ENCODE results near the gene KRT20.

KRT20 gene

GRCh38 chr17:40850293-40850972 is 34.6 kb downstream of the KRT20 start:
- DNase-seq, result no peak

DNA sequence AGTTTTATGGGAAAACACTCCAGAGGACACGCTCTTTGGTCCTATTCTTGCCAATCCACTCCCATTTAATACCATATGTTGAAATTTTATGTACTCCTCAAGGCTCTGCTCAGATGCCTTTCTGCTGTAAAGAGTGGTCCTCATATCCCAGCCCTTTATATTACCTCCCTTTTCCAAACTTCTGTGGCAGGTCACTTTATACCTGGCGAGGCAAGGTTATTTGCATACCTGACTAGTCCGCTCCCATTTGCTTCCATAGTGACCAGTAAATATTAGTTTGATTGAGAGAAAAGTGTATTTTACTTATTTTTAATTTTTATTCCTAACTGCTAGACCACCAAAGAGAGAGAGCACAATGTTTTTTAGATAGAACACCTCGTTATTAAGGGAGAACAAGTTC is 35.3 kb downstream of the KRT20 start:
- DNase-seq, result no peak

DNA sequence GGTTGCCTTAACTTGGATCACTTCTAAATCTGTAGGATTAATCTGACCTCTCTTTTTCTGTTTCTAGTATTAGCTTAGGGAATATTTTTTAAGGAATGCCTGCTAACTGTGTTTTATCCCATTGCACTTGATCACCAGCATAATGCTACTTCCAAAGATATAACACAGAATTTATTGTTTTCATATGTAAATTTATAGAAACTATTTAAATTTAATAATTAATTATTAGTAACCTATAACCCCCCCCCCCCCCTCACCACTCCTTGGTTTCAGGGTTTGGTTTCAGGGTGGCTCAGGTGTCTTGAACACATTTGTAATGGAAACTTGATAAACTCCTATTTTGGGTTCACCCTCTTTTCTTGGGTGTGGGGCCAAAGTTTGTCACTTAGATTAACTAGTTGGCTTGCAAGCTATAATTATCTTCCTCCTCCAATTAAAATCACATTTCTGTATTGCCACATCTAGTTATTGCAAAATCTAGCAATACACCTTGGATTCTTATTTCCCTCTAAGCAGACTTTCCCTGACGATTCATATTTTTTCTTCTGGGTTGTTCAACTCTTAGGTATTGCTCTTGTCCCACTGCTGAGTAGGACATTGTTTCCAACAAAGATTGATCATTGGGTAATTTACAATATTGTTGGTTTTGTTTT is 36.3 kb downstream of the KRT20 start:
- DNase-seq, result no peak

- no peak for DNase-seq
Measured at GRCh38 chr17:40846515-40847144, 38.4 kb downstream of the KRT20 start.

DNA sequence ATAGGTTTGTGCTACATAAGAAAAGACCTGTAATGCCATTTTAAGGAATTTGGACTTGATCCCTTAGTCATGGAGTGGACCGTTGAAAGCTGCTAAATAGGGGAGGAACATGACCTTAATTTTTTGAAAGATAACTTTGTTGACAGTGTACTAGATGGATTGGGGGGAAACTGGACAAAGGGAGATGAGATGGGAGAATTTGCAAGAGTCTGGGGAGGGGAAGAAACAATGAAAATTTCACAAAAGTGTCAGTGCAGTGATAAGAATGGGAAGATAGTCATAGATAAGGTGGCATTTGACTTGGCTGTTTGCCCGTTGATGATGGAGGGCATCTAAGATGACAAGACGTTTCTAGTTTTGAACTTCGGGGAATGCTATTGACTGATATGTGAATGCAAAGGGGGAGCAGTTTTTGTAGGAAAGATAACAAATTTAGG is 40.4 kb downstream of the KRT20 start:
- no peak for DNase-seq

DNA sequence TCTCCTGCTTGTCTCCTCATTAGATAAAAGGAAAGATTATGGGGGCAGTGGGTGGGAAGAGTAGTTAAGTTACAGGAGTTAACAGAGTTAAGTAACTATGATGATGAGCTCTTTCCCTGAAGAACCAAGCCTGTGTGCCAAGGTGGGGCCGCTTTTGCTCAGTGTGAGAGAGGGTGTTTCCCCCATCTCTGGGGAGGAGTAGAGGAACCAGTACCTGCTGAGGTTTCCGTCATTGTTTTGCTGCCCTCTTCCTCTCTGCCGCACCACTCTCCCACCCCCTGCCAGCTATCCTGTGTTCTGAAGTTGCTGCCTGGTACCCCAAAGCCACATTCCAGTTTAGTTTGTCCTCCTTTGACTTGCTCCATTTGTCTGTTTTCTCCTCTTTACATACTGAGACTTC is 41.8 kb downstream of the KRT20 start:
- no peak for DNase-seq

- DNase-seq, result no peak
Measured at GRCh38 chr17:40841246-40841645, 43.8 kb downstream of the KRT20 start.

GRCh38 chr17:40839194-40839593 is 45.8 kb downstream of the KRT20 start:
- no peak for DNase-seq

GRCh38 chr17:40836020-40836419 is 49.0 kb downstream of the KRT20 start:
- DNase-seq, result no peak

DNA sequence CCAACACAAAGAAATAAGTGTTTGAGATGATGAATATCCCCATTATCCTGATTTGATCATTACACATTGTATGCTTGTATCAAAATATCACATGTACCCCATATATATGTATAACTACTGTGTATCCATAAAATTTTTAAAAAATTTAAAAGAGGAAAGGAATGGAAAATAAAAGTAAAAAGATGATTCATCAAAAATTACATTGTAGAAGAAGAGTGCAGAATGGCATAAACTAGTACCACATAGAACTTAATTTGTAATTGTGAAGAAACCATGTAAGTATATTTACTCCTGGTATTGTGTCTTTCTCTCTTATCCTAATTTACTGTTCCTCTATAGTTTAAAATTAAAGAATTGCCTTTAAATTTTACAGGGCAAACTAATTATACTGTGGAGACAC is 51.2 kb downstream of the KRT20 start:
- DNase-seq, result no peak

DNA sequence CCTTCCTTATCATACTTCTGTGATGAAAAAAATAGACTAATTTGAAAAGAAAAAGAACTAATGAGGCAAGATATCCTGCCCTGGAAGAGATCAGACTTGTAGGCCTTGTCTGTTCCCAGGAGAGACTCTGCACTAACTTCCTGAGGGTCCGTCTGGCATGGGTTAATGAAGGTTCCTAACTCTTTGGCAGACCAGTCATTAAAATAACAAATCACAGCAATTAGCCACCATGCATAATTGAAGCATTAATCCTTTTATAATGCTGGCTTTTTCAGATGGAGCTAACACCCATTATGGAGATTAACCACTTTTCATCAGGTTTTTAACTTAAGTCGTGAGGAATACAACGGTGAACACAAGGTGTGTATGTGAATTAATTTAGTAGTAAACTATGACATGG is 52.2 kb downstream of the KRT20 start:
- DNase-seq, result no peak

- DNase-seq, result no peak
Measured at GRCh38 chr17:40830085-40830776, 54.8 kb downstream of the KRT20 start.

- DNase-seq, result no peak
Measured at GRCh38 chr17:40828454-40829044, 56.5 kb downstream of the KRT20 start.

GRCh38 chr17:40827746-40828453 is 57.1 kb downstream of the KRT20 start:
- no peak for DNase-seq

Measured in hypothalamus (tissue), 51 donors.